ENCODE data around the gene TRAF7.

The TRAF7 gene

GRCh38 chr16:2212362-2213324 is 57.1 kb downstream of the TRAF7 start:
- Mint-ChIP-seq H3K4me3 (peak overlapping the region; percentile 86), H3K27me3 (no peaks in the 10 kb centered on the region), H3K27ac (peak overlapping the region; percentile 58), H3K4me1 (ENCODE audit: low read depth) (peaks cover 27% of the 10 kb centered on the region), H3K36me3 (ENCODE audit: low read depth) (peaks cover 32% of the 10 kb centered on the region), H3K9me3 (no peaks in the 10 kb centered on the region)

GRCh38 chr16:2213817-2214718 is 58.5 kb downstream of the TRAF7 start:
- Mint-ChIP-seq H3K4me3 (peak overlapping the region; percentile 86), H3K27me3 (no peaks in the 10 kb centered on the region), H3K9me3 (no peaks in the 10 kb centered on the region), H3K36me3 (ENCODE audit: low read depth) (peaks cover 25% of the 10 kb centered on the region), H3K27ac (peak overlapping the region; percentile 52), H3K4me1 (ENCODE audit: low read depth) (peaks cover 24% of the 10 kb centered on the region)

GRCh38 chr16:2214719-2214968 is 59.1 kb downstream of the TRAF7 start, which contains the start of gene PGP:
PGP (minus strand) TSS chr16:2214840; CDS start chr16:2214777, 63 bp downstream.
- H3K27me3 Mint-ChIP-seq = no peaks in the 10 kb centered on the region
- peaks cover 24% of the 10 kb centered on the region for H3K4me1 Mint-ChIP-seq (ENCODE audit: low read depth)
- peak within 1 kb of the TSS; percentile 94 for H3K4me3 Mint-ChIP-seq
- H3K27ac Mint-ChIP-seq = peak within 1 kb of the TSS; percentile 96
- H3K9me3 Mint-ChIP-seq = no peaks in the 10 kb centered on the region
- peaks cover 25% of the 10 kb centered on the region for H3K36me3 Mint-ChIP-seq (ENCODE audit: low read depth)

- Mint-ChIP-seq H3K27me3 (no peaks in the 10 kb centered on the region), H3K9me3 (no peaks in the 10 kb centered on the region), H3K4me3 (peak overlapping the region; percentile 94), H3K36me3 (ENCODE audit: low read depth) (peaks cover 21% of the 10 kb centered on the region), H3K4me1 (ENCODE audit: low read depth) (peaks cover 24% of the 10 kb centered on the region), H3K27ac (peak overlapping the region; percentile 52)
These were observed 60.7 kb downstream of the TRAF7 start for GRCh38 chr16:2216330-2216729.

- Mint-ChIP-seq H3K27me3 (no peaks in the 10 kb centered on the region), H3K36me3 (ENCODE audit: low read depth) (peaks cover 4% of the 10 kb centered on the region), H3K4me1 (ENCODE audit: low read depth) (peaks cover 18% of the 10 kb centered on the region), H3K9me3 (no peaks in the 10 kb centered on the region), H3K4me3 (peak within 1 kb of the TSS; percentile 85), H3K27ac (peak within 1 kb of the TSS; percentile 71)
These were observed 67.8 kb downstream of the TRAF7 start, which contains the start of gene E4F1 for GRCh38 chr16:2223221-2223941. E4F1 (plus strand) TSS chr16:2223591; CDS start chr16:2223614, 23 bp downstream.

GRCh38 chr16:2223942-2224486 is 68.4 kb downstream of the TRAF7 start:
- peak overlapping the region; percentile 71 for H3K27ac Mint-ChIP-seq
- peak overlapping the region; percentile 85 for H3K4me3 Mint-ChIP-seq

GRCh38 chr16:2226245-2226793 is 70.7 kb downstream of the TRAF7 start:
- H3K4me3 Mint-ChIP-seq = peak overlapping the region; percentile 41
- no peaks in the 10 kb centered on the region for H3K9me3 Mint-ChIP-seq
- no peak overlapping the region for H3K27ac Mint-ChIP-seq

More at GRCh38 chr16:2223942-2224486, 68.4 kb downstream of the TRAF7 start:
- Mint-ChIP-seq H3K27me3 (no peaks in the 10 kb centered on the region), H3K9me3 (no peaks in the 10 kb centered on the region), H3K36me3 (ENCODE audit: low read depth) (peaks cover 4% of the 10 kb centered on the region), H3K4me1 (ENCODE audit: low read depth) (peaks cover 18% of the 10 kb centered on the region)

GRCh38 chr16:2226918-2227317 is 71.3 kb downstream of the TRAF7 start:
- H3K4me3 Mint-ChIP-seq = no peak overlapping the region

More at GRCh38 chr16:2226245-2226793, 70.7 kb downstream of the TRAF7 start:
- Mint-ChIP-seq H3K36me3 (ENCODE audit: low read depth) (peaks cover 8% of the 10 kb centered on the region), H3K27me3 (no peaks in the 10 kb centered on the region), H3K4me1 (ENCODE audit: low read depth) (peaks cover 18% of the 10 kb centered on the region)

More at GRCh38 chr16:2226918-2227317, 71.3 kb downstream of the TRAF7 start:
- no peaks in the 10 kb centered on the region for H3K9me3 Mint-ChIP-seq
- H3K4me1 Mint-ChIP-seq (ENCODE audit: low read depth) = peaks cover 18% of the 10 kb centered on the region
- H3K27ac Mint-ChIP-seq = no peak overlapping the region
- H3K36me3 Mint-ChIP-seq (ENCODE audit: low read depth) = peaks cover 8% of the 10 kb centered on the region
- no peaks in the 10 kb centered on the region for H3K27me3 Mint-ChIP-seq

Data from stimulated activated naive CD8-positive, alpha-beta T cell treated with anti-CD3 and anti-CD28 coated beads, Interleukin-15, Interleukin-2, amounts not matched to agents 100 ng/mL and 50 ng/mL, for 24 hours (primary cell).